CD14-positive monocyte (primary cell): Measurements from ENCODE around the gene CTSO. TPM values are rescaled to one million over a fixed set of nuclear protein-coding genes. Genes with fewer than 3 reads are reported as not detected.

ENCODE experiments used
- DNase-seq, 3 donors: peaks; one replicate each; pipeline ENCODE4 v3.0.0-alpha.2; 2011 to 2022
- H2AFZ ChIP-seq: 2 replicates; pipeline ENCODE4 v1.6.0; 2012; ENCODE audit warnings: mild to moderate bottlenecking, low read depth, low read length, inconsistent platforms; ENCODE audit not compliant: insufficient read depth, poor library complexity, severe bottlenecking
- H3K27ac ChIP-seq, 2 donors: 1 replicate in 1 of 2; 2 replicates in 1 of 2; pipeline ENCODE4 v1.5.1; 2012 to 2013; ENCODE audit warnings: low read length in 2 of 2, control low read depth in 1 of 2, inconsistent platforms in 1 of 2, low read depth in 1 of 2, mild to moderate bottlenecking in 1 of 2
- H3K27me3 ChIP-seq, 2 donors: one replicate each; pipeline versions ENCODE4 v1.6.0 to v1.6.1; 2011 to 2013; ENCODE audit warnings: low read length in 2 of 2; ENCODE audit not compliant: control insufficient read depth in 2 of 2, insufficient read depth in 2 of 2
- H3K36me3 ChIP-seq, 2 donors: replicated peaks in 1 of 2; 1 replicate in 1 of 2; 2 replicates in 1 of 2; pipeline versions ENCODE4 v1.5.1 to v1.6.1; 2012 to 2013; ENCODE audit warnings: low read length in 2 of 2, control low read depth in 1 of 2, inconsistent platforms in 1 of 2, mild to moderate bottlenecking in 1 of 2; ENCODE audit not compliant: insufficient read depth in 2 of 2, control insufficient read depth in 1 of 2
- H3K4me1 ChIP-seq, 2 donors: 1 replicate in 1 of 2; 2 replicates in 1 of 2; pipeline versions ENCODE4 v1.5.1 to v1.6.1; 2012 to 2013; ENCODE audit warnings: low read length in 2 of 2, control low read depth in 1 of 2, inconsistent platforms in 1 of 2, mild to moderate bottlenecking in 1 of 2, moderate library complexity in 1 of 2; ENCODE audit not compliant: insufficient read depth in 2 of 2, control insufficient read depth in 1 of 2
- H3K4me2 ChIP-seq: replicated peaks from 2 replicates; pipeline ENCODE3; 2012; ENCODE audit warnings: low read length, moderate library complexity, mild to moderate bottlenecking; ENCODE audit not compliant: poor library complexity, severe bottlenecking; ENCODE audit errors: extremely low read depth
- H3K4me3 ChIP-seq, 3 experiments: fragments of 200-600 bp in 1 of 3; sonication (generic) in 1 of 3; replicated peaks in 1 of 3; 1 replicate in 2 of 3; 2 replicates in 1 of 3; pipeline ENCODE4 v1.5.1; 2011 to 2013; ENCODE audit warnings: low read length in 3 of 3, mild to moderate bottlenecking in 3 of 3, control low read depth in 2 of 3, low read depth in 2 of 3, inconsistent platforms in 1 of 3, moderate library complexity in 1 of 3
- H3K79me2 ChIP-seq: 2 replicates; pipeline ENCODE4 v1.6.0; 2012; ENCODE audit warnings: mild to moderate bottlenecking, control low read depth, inconsistent platforms, low read length, moderate library complexity; ENCODE audit not compliant: insufficient read depth
- H3K9ac ChIP-seq: 2 replicates; pipeline ENCODE4 v1.6.0; 2017; ENCODE audit warnings: low read length, mild to moderate bottlenecking; ENCODE audit not compliant: insufficient read depth, poor library complexity, severe bottlenecking
- H3K9me3 ChIP-seq, 2 donors: replicated peaks in 1 of 2; 1 replicate in 1 of 2; 2 replicates in 1 of 2; pipeline versions ENCODE4 v1.5.1 to v1.6.1; 2012 to 2013; ENCODE audit warnings: low read length in 2 of 2, control low read depth in 1 of 2; ENCODE audit not compliant: control insufficient read depth in 1 of 2, insufficient read depth in 1 of 2
- H4K20me1 ChIP-seq: 2 replicates; pipeline ENCODE4 v1.6.0; 2012; ENCODE audit warnings: mild to moderate bottlenecking, low read length, control low read depth, moderate library complexity; ENCODE audit not compliant: insufficient read depth
- H3K27ac Mint-ChIP-seq, 7 donors: one replicate each; pipeline ENCODE4 v1.8.0; 2020; ENCODE audit warnings: mild to moderate bottlenecking in 7 of 7, mixed read lengths in 7 of 7, moderate library complexity in 6 of 7, inconsistent platforms in 2 of 7
- H3K27me3 Mint-ChIP-seq, 3 donors: one replicate each; pipeline ENCODE4 v1.8.0; 2021 to 2022; ENCODE audit warnings: low read depth in 3 of 3, mild to moderate bottlenecking in 3 of 3, mixed read lengths in 3 of 3, moderate library complexity in 3 of 3, inconsistent platforms in 1 of 3
- H3K36me3 Mint-ChIP-seq, 2 donors: one replicate each; pipeline ENCODE4 v1.8.0; 2020; ENCODE audit warnings: mixed read lengths in 2 of 2, inconsistent platforms in 1 of 2, mild to moderate bottlenecking in 1 of 2
- H3K4me1 Mint-ChIP-seq: one replicate; pipeline ENCODE4 v1.8.0; 2020; ENCODE audit warnings: mild to moderate bottlenecking, mixed read lengths
- H3K4me3 Mint-ChIP-seq, 2 donors: one replicate each; pipeline ENCODE4 v1.8.0; 2020; ENCODE audit warnings: mild to moderate bottlenecking in 2 of 2, mixed read lengths in 2 of 2, moderate library complexity in 1 of 2
- H3K9me3 Mint-ChIP-seq, 7 donors: one replicate each; pipeline ENCODE4 v1.8.0; 2020 to 2022; ENCODE audit warnings: mixed read lengths in 7 of 7, mild to moderate bottlenecking in 6 of 7, moderate library complexity in 6 of 7, inconsistent platforms in 2 of 7
- WGBS: methylation state at CpG from one replicate; pipeline ENCODE4 v1.1.5; 2013; ENCODE audit warnings: missing lambda C conversion rate; ENCODE audit not compliant: insufficient coverage; 5-methylcytosine and 5-hydroxymethylcytosine counted together
- intact Hi-C, 2 donors: fragments of 100-400 bp; cut with micrococcal nuclease; formaldehyde crosslinking; loops; one replicate each; pipeline versions ENCODE4 v1.15.0 to v1.15.1; 2023
- polyA plus RNA-seq, 3 donors: library from polyadenylated mRNA; depleted of rRNA in 1 of 3; unstranded in 2 of 3; stranded (reverse) in 1 of 3; fragments of 300-500 nt in 2 of 3; fragments of >200 nt in 1 of 3; fragmentation: Illumina TruSeq in 2 of 3; gene quantifications; 1 replicate in 2 of 3; 2 replicates in 1 of 3; pipeline ENCODE4 v1.2.3, GENCODE V29; 2012 to 2021
- TF ChIP-seq, protein P1 (sequence below): fragments of 200-600 bp; IDR thresholded peaks from one replicate; pipeline ENCODE4 v1.8.0; 2022; ENCODE audit warnings: antibody characterized with exemption, mild to moderate bottlenecking

Gene CTSO
- polyA plus RNA-seq, 3 donors, result 18.6 to 49.1 (median 44.7) TPM

DNA sequence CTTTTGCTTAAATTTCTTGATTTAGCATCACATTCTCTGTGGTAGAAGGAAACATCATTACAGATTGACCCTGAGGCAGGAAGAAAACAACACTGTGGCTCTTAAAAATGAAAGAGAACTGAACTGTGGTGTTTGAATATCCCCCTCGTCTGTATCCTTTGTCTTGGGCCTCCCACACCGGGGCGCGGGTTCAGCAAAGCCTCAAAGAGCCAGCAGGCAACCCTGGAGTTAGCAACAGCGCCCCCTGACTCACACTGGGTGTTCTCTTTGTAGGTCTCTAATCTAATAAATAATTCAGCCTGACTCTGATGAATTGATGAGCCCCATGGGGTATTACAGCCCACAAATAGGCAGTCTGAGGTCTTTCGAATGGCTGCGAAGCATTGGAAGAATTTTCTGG, 46.1 kb upstream of the CTSO start:
- Histone ChIP-seq H3K4me3 (no peak overlapping the region), H2AFZ (no peak overlapping the region), H3K9ac (no peak overlapping the region), H3K27me3 (no peaks in the 10 kb centered on the region), H3K4me2 (no peak overlapping the region), H3K36me3 (no peaks in the 10 kb centered on the region), H3K4me1 (no peaks in the 10 kb centered on the region), H3K9me3 (peaks cover 4 to 10% of the 10 kb centered on the region in 2 donors), H3K27ac (no peak overlapping the region), H4K20me1 (no peaks in the 10 kb centered on the region), H3K79me2 (no peaks in the 10 kb centered on the region)
- DNase-seq, result no peak
- TF ChIP-seq, protein P1, sequence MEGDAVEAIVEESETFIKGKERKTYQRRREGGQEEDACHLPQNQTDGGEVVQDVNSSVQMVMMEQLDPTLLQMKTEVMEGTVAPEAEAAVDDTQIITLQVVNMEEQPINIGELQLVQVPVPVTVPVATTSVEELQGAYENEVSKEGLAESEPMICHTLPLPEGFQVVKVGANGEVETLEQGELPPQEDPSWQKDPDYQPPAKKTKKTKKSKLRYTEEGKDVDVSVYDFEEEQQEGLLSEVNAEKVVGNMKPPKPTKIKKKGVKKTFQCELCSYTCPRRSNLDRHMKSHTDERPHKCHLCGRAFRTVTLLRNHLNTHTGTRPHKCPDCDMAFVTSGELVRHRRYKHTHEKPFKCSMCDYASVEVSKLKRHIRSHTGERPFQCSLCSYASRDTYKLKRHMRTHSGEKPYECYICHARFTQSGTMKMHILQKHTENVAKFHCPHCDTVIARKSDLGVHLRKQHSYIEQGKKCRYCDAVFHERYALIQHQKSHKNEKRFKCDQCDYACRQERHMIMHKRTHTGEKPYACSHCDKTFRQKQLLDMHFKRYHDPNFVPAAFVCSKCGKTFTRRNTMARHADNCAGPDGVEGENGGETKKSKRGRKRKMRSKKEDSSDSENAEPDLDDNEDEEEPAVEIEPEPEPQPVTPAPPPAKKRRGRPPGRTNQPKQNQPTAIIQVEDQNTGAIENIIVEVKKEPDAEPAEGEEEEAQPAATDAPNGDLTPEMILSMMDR, result no peak
- 25% methylated on average over 5 of the region's 7 CpGs for WGBS
- Mint-ChIP-seq H3K36me3 (no peaks in the 10 kb centered on the region), H3K9me3 (peaks cover 0 to 14% (median 6%) of the 10 kb centered on the region in 7 donors), H3K4me1 (no peaks in the 10 kb centered on the region), H3K4me3 (no peak overlapping the region), H3K27ac (no peak overlapping the region), H3K27me3 (peaks cover 0 to 3% (median 0%) of the 10 kb centered on the region in 3 donors)
- intact Hi-C loops, result no loop called here

GRCh38 chr4:155995069-155995468, 41.4 kb upstream of the CTSO start:
- Histone ChIP-seq H3K4me2 (no peak overlapping the region), H4K20me1 (no peaks in the 10 kb centered on the region), H3K9me3 (no peaks in the 10 kb centered on the region), H3K9ac (no peak overlapping the region), H3K79me2 (no peaks in the 10 kb centered on the region), H3K4me3 (no peak overlapping the region), H2AFZ (no peak overlapping the region), H3K27ac (no peak overlapping the region), H3K4me1 (no peaks in the 10 kb centered on the region), H3K36me3 (no peaks in the 10 kb centered on the region), H3K27me3 (no peaks in the 10 kb centered on the region)
- Mint-ChIP-seq H3K27me3 (peaks cover 0 to 3% (median 1%) of the 10 kb centered on the region in 3 donors), H3K36me3 (no peaks in the 10 kb centered on the region), H3K4me1 (no peaks in the 10 kb centered on the region), H3K4me3 (no peak overlapping the region), H3K27ac (no peak overlapping the region), H3K9me3 (no peaks in the 10 kb centered on the region)
- intact Hi-C loops, result no loop called here
- TF ChIP-seq, protein P1, result no peak
- DNase-seq, result no peak
